ENCODE results near the gene OR2Z1.

OR2Z1 gene, protein sequence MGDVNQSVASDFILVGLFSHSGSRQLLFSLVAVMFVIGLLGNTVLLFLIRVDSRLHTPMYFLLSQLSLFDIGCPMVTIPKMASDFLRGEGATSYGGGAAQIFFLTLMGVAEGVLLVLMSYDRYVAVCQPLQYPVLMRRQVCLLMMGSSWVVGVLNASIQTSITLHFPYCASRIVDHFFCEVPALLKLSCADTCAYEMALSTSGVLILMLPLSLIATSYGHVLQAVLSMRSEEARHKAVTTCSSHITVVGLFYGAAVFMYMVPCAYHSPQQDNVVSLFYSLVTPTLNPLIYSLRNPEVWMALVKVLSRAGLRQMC

DNA sequence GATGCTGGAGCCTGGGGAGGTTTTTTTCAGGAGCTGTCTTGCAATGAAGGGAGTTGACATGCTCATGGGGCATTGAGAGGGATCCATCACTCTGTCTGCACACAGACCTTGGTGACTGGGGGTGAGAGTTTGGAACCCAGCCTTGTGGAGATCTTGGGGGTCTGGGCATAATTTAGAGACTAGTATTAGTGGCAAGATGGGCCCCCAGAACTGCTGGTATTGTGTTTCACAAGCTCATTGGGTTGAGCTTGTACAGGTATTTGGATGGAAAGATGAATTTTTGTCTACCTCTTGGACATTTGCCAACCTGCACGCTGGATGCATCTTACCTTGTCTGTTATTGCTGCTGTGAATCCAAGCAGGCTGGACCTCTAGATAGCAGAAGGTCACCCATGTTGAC is at the start of gene OR2Z1:
Gene OR2Z1 (plus strand): TSS at position 301 of the 400 bp plus-strand sequence. CDS start 9,395 bp downstream, outside the sequence.
- DNase-seq (ENCODE audit: low spot score) = no peak

DNA sequence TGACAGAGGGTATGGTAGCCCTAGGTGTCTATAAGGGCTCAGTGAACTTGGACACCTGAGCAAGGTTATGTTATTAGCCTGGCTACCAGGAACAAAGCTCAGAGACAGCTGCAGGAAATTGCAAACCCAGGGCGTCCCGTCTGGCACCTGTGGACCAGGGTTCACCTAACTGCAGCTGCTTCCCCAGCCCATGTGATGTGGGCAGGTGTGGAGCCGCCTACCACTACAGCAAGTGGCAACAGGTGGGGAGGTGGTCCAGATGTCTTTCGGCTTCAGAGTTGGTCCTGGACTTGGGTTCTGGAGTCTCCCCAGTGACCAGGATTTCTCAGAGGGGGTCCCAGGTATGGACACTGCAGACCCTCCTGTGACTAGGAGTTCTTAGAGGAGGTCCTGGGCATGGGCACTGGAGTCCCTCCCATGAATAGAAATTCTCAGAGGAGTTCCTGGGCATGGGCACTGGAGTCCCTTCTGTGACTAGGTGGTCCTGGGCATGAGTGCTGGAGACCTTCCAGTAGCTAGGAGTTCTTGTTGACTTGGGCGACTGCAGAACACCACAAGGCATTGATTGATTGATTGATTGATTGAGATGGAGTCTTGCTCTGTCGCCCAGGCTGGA is 48.0 kb upstream of the OR2Z1 start:
- no peak for DNase-seq (ENCODE audit: low spot score)

DNA sequence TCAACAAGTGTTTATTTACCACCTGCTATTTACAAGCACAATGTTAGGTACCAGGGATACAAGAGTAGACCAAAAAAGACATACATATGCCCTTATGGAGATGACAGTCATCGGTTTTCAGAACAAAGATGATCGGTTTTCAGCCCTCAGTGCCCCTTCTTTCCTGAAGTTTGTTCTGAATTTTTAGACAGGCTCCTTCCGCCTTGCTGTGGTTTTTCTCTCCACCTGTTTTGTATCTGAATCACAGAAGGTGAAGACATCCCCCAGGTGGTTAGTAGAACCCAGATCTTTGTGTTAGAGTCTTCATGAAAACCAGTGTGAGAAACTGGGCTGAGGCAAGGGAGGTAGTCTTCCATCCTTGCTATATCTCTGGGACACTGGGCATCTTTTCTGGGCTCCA is 46.4 kb upstream of the OR2Z1 start:
- no peak for DNase-seq (ENCODE audit: low spot score)

DNA sequence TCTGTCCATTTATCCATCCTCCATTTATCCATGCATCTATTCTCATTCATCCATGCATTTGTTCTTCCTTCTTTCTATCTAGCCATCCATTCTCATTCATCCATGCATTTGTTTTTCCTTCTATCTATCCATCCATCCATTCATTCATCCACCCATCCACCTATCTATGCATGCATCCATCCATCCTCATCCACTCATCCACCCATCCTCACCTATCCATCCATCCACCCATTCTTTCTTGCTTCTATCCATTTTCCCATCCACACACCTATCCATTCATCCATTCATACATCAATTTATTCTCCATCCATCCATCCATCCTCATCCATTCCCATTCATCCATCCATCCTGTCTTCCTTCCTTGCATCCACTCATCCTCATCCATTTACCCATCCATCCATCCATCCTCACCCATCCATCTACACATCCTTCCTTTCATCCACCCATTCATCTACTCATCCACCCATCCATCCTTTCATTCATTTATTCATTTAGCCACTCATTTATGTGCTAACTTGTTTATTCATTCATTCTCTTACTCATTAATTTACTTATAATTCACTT is 43.1 kb upstream of the OR2Z1 start:
- DNase-seq (ENCODE audit: low spot score) = no peak

DNA sequence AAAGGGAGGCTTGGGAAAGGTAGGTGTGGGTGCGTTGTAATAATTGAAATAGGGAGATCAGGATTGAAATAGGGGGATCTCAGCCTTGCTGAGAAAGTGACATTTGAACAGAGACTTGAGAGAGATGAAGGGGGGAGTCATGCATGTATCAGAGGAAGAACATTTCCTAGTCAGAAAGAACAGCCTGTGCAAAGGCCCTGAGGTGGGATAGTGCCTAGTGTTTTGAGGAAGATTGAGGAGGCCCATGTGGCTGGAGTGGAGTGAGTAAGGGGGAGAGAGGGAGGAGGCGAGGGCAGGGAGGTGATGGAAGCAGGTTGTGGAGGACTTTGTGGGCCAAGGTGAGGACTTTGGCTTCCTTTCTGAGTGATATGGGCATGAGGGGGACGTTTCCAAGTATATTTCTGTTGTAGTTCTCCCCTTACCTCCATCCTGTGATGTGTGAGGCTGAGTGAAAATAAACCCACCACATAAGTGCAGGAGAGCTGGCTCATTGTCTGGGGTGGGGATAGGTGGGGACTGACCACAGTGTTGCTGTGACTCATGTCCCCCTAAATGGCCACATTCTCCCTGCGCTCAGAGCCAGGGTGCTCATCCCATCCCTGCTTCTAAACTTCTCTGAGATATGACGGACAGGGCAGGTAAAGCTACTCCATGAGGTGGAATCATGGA is 40.6 kb upstream of the OR2Z1 start:
- DNase-seq (ENCODE audit: low spot score) = no peak

DNA sequence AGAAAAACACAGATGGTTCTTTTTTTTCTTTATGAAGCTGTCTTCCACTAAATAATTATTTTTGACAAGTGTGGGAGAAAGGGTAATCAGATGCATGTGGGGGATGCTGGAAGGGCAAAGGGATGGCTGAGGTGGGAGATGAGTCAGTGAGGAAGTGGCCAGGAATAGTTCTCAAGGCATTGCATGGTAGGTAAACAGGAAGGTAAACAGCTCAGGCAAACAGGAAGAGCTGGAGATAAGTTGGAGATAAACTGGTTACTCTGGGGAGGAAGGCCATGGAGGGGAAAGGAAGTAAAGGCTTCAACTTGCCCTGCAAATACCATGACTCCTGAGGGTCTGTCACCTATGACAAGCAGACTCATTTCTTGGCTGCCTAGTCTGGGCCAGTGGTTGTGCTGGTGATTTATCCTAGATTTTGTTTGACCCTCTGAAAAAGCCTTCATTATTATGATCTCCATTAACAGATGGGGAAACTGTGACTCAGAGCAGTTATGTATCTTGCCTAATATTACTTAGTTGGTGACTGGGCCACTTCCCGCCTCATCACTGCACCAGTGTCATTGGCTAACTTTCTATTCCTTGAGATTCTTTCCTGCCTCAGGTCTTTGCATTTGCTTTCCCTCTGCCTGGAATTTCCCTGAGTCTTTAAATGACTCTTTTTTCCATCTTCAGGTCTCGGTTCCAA is 39.9 kb upstream of the OR2Z1 start:
- DNase-seq (ENCODE audit: low spot score) = no peak

DNA sequence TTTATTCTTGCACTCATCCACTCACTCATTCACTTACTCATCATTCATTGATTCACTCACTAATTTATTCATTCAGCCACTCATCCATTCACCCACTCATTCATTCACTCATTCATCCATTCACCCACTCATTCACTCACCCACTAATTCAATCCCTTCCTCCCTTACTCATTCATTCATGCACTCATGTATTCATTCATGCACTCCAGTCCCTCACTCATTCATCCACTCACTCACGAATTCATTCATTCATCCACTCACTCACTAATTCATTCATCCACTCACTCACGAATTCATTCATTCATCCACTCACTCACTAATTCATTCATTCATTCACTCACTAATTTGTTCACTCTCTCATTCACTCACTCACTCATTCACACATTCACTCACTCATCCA is 39.0 kb upstream of the OR2Z1 start:
- DNase-seq (ENCODE audit: low spot score) = no peak

DNA sequence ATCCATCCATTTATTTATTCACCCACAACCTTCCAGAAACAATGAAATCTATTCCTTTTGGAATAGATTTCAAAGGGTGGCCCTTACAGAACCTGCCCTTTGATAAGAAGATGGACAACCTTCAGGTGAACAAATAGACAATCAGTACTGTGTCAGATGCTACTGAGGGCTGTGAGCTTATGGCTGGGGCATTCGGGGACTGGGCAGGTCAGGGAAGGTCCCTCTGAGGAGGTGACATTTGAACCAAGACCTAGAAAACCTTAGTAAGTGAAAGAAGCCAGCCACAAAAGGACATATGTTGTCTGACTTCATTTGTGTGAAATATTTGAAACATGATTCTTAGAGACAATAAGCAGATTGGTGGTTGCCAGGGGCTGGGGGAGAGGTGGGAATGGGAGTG is 38.5 kb upstream of the OR2Z1 start:
- DNase-seq (ENCODE audit: low spot score) = no peak

DNA sequence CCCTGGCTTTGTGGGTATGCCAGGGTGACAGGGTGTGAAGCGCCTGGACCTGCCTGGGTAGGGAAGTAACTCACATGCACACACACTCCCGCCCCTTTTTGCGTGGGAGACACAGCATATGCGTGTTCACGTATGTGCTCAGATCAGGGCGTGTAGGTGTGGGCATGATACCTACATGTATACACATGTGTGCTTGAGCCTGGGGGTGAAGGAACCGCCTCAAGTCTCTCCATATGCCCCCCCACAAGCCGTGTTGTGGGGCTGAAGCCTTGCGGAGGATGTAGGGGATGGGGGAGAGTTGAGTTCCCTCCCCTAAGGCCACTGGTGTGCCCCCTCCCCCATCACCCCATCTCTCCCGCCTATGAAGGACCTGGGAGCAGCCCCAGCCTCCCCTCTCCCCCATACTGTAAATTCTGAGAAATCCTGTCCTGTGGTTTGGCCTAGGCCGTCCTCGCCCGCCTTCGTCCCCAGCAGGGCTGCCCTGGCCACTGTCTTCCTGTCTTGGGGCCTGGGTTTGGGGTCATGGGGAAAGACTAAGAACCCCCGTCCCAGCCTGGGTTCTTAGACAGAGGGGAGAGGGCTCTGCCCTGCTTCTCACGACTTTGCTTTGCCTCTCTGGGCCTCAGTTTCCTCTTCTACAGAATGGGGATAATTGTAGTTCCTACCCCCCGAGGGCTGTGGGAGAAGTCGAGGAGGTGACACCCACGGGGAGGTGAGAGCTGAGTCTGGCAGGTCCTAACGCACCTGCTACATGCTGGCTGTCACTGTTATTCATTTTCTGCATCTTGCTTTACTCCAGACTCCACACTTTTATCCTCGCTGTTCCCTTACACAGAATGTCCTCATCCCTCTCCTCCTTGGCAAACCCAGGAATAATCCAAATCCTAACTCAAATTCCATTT is 37.2 kb upstream of the OR2Z1 start:
- DNase-seq (ENCODE audit: low spot score) = no peak

DNA sequence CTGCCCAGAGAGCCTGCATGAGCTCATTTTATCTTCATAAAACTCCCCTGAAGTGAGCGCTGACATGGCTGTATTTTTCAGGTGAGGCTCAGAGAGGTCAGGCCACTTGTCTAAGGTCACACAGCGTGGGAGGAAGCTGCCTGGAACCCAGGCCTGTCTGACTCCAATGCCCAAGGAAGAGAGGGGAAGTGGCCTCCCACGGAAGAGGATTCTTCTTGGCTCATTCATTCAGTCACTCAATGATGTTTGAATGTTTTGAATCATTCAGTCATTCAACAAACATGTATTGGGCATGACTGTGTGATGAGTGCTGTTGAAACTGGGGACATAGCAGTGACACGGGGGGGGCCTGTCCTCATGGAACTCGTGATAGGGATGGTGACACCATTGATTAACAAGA is 34.9 kb upstream of the OR2Z1 start:
- no peak for DNase-seq (ENCODE audit: low spot score)

DNA sequence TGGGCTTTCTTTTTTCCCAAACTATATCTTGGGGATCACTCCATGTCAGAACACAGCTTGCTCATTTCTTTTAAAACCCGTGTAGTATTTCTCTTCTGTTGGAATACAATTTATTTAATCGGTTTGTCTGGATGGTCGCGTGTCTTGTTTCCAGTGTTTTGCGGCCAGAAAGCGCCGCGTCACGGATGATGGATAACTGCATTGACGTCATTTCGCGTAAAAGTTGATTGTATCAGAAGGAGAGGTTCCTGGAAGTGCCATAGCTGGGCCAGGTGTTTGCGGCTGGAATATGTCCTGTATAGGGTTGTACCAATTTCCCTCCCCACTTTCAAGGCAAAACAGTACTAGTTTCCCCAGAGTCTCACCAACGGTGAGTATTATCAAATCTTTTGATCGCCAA is 32.5 kb upstream of the OR2Z1 start:
- DNase-seq (ENCODE audit: low spot score) = no peak

DNA sequence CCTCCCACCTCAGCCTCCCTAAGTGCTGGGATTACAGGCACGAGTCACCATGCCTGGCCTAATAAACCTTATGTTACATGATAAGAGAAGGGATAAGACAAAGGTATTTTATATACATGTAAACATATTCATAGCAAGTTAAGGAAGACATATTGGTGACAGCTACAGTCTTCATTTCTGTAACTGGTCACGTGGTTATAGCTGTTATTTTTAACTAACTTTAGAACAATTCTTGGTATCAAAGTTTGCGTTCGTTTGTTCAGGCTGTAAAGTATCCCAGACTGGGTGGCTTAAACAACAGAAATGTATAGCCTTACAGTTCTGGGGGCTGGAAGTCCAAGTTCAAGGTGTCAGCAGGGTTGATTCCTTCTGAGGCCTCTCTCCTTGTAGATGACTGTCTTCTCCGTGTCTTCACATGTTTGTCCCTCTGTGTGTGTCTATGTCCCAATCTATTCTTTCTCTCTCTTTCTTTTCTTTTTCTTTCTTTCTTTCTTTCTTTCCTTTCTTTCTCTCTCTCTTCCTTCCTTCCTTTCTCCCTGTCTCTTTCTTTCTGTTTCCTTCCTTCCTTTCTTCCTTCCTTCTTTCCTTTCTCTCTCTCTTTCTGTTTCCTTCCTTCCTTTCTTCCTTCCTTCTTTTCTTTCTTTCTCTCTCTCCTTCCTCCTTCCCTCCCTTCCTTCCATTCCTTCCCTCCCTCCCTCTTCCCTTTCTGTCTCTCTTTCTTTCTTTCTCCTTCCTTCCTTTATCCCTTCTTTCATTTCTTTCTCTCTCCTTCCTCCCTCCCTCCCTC is 30.5 kb upstream of the OR2Z1 start:
- DNase-seq (ENCODE audit: low spot score) = no peak

DNA sequence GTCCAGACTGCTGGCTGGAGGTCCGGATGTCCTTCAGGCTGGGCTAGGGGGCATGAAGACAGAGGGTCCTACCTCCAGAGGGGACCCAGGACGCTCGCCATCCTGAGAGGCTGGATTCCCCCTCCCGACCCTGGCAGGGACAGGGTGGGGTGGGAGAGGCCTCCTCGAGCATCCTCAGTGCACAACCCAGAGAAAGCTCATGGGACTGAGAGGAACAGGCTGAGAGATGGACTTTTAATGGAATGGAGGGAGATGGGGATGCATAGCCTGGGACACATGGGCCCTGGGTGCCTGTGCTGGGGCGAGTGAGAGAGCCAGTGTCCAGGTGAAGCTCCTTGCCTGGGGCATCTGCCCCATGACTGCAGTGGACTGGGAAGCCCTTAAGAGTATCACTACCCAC is 25.9 kb upstream of the OR2Z1 start:
- DNase-seq (ENCODE audit: low spot score) = no peak

DNA sequence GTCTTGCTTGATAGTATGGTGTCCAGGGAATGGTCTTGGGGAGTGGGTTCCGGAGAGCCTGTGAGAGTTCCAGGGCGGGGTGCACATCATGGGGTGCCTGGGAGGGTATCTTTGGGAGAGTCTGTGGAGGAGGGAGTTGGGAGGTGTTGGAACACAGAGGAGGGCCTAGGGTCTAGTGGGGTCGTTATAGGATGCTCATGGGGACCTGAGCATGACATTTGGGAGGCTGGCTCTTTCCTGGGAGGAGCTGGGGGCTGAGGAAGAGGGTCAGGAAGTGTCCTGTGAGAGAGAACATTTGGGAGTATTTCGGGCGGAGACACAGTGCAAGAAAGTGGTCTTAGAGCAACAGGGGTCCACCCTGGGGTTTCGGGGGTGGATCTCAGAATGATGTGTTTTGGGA is 25.5 kb upstream of the OR2Z1 start:
- DNase-seq (ENCODE audit: low spot score) = no peak

DNA sequence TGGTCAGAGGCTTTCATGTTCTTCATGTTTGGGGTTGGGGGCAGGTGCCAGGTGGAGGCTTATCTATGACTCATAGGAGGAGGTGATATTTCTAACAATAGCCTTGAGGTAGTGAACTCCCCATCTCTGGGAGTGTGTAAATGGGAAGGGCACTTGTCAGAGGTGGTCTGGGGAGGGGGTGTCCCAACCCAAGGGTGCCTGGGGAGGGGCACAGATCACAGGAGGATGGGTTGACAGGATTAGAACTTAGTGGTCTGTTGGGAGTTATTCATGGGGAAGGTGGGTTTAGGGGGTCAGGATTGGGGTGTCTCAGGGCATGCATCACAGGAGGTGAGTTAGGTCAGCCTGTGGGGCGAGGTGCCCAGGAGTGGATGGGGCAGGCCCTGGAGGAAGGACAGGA is 24.4 kb upstream of the OR2Z1 start:
- no peak for DNase-seq (ENCODE audit: low spot score)

DNA sequence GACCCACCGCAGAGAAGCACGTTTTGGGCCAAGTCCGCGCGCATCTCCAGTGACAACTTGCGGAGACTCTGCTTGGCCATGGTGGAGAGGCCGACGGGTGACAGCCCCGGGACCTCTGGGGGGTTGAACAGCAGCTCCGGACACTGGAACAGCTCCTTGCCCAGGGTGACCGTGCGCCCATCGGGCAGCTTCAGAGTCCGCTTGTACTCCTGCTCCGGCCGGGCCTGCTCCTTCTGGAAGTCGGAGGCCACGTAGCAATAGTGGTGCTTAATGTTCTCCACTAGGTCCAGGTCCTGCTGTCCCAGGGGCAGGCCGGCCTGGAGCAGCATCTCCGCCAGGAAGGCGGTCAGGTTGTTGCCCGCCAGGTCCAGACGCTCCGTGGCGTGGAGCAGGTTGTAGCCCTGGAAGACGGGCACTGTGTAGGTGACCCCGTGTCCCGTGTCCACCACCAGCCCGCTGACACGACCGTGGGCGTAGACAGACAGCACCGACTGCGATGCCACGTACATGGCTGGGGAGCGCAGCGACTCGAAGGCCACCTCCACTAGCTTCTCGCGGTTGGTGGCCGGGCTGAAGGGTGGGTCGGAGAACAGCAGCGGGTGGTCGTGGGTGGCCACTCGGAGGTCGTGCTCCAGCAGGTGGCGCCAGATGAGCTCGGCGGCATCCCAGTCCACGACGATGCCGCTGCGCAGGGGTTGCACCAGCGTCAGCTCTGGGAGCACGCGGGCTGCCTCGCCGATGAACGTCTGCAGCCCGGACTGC is 23.6 kb upstream of the OR2Z1 start:
- DNase-seq (ENCODE audit: low spot score) = no peak

DNA sequence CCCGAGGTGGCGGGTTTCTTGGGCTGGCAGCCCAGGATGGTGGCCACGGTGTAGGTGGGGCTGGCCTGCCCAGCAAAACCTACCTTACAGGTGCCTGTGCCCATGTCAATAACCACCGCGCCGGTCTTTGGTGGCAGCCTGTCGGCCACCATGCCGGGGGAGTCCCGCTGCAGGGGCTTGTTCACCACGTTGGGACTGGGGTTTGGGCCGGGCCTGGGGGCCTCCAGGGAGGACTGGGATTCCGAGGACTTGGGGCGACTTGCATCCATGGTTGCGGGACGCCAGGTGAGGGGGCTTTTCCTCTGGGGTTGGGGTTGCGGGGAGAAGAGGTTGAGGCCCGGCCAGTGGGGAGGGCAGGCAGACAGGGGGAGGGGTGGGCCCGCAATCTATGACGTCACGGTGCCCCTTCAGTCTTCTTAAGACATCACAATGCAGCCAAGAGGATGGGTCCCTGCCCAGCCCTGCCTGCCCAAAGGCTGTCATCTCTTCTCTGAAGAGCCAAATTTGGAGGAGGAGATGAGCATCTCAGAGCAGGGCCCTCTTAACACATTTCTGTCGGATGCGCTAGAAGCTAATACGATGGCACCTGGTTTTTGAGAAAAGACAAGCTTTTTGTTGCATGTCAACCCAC is 22.9 kb upstream of the OR2Z1 start, which contains the start of gene ACTL9:
Gene ACTL9 (minus strand): TSS at position 363 of the 631 bp plus-strand sequence. CDS start 94 bp downstream, at position 269.
- no peak for DNase-seq (ENCODE audit: low spot score)

DNA sequence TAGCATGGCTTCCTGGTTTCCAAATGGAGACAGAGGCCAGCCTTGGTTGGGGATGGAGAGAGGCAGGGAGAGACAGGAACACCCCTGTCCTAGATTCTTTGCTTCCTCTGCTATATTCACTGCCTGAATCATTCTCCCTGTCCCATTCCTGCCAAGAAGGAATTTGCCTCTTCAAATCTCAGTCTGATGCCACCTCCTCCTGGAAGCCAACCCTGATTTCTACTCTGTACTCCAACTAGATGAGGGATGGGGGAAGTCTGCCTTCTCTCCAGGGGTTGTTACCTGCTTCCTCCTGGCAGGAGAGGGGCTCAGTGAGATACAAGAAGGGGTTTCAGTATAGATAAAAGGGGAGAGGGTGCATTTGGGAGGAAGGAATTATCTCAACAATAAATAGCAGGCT is 21.5 kb upstream of the OR2Z1 start:
- no peak for DNase-seq (ENCODE audit: low spot score)

DNA sequence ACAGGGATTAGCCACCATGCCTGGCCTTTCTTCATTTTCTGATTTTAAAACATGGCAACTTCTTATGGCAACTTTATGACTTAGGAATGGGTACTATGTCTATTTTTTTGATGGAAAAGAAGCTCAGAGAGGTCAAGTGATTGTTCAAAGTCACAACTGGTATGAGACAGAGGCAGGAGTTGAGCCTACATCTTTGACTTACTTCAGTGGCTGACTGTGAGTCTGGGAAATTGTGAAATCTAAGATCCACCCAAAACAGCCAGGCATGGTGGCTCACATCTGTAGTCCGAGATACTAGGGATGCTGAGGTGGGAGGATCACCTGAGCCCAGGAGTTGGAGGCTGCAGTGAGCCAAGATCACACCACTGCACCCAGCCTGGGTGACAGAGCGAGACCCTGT is 20.5 kb upstream of the OR2Z1 start:
- DNase-seq (ENCODE audit: low spot score) = no peak

Data from HuH-7.5 (cell line).